HepG2 (cell line): Measurements from ENCODE around the gene EI24. TPM values are rescaled to one million over a fixed set of nuclear protein-coding genes. Genes with fewer than 3 reads are reported as not detected.

Experiments used
- ATAC-seq: fragments of 200-7000 bp; cut with Tn5 transposase; 3 replicates; pipeline ENCODE4 v1.9.1; 2020; ENCODE audit warnings: mild to moderate bottlenecking, moderate library complexity
- BruUV-seq: library from RNA; stranded (reverse); fragments of 400-500 nt; replicated peaks from 2 replicates; lab custom pipeline; 2021; lab: Mats Ljungman, UMichigan
- CTCF ChIA-PET: fragments of 300-600 bp; formaldehyde crosslinking; extraction: SDS; loops from one replicate; lab custom pipeline; 2021; ENCODE audit warnings: low total read pairs, inconsistent platforms, low intra/inter-chr PET ratio; lab: Yijun Ruan, JAX
- POLR2A ChIA-PET: fragments of 350-600 bp; sonication (Branson Sonifier 250); formaldehyde crosslinking; loops from one replicate; lab custom pipeline; 2020; ENCODE audit warnings: antibody characterized with exemption, inconsistent platforms; lab: Yijun Ruan, JAX
- DNase-seq: peaks from one replicate; pipeline ENCODE4 v3.0.0-alpha.2; 2015; ENCODE audit warnings: low spot score
- FAIRE-seq: peaks from 3 replicates; lab custom pipeline; 2011; peaks lifted over from hg19 to GRCh38; lab: Jason Lieb, UNC
- H2AFZ ChIP-seq: one replicate; pipeline ENCODE4 v1.6.1; 2011; ENCODE audit warnings: low read length, inconsistent platforms
- H3K27ac ChIP-seq: fragments of 300-600 bp; 3 replicates; pipeline ENCODE4 v1.8.0; 2011; ENCODE audit warnings: mixed run types, mild to moderate bottlenecking, mixed read lengths, low read length, inconsistent platforms; ENCODE audit not compliant: insufficient read depth; ENCODE audit errors: extremely low read length
- H3K27me3 ChIP-seq, 2 experiments: fragments of 200-600 bp in 1 of 2; 2 replicates in 1 of 2; 3 replicates in 1 of 2; pipeline versions ENCODE4 v1.6.0 to v1.8.0; 2011; ENCODE audit warnings: low read length in 2 of 2, mild to moderate bottlenecking in 2 of 2, moderate library complexity in 2 of 2, inconsistent platforms in 1 of 2; ENCODE audit not compliant: insufficient read depth in 2 of 2, control insufficient read depth in 1 of 2
- H3K36me3 ChIP-seq, 2 experiments: fragments of 200-600 bp in 1 of 2; replicated peaks in 1 of 2; 2 replicates in 1 of 2; 3 replicates in 1 of 2; pipeline versions ENCODE4 v1.5.1 to v1.8.0; 2011; ENCODE audit warnings: low read length in 2 of 2, inconsistent platforms in 1 of 2; ENCODE audit not compliant: insufficient read depth in 2 of 2, control insufficient read depth in 1 of 2
- H3K4me1 ChIP-seq: 2 replicates; pipeline ENCODE4 v1.5.1; 2012; ENCODE audit warnings: low read length, inconsistent platforms; ENCODE audit not compliant: insufficient read depth
- H3K4me2 ChIP-seq: 2 replicates; pipeline ENCODE4 v1.6.0; 2011; ENCODE audit warnings: low read depth, low read length, inconsistent platforms
- H3K4me3 ChIP-seq, 3 experiments: fragments of 200-600 bp in 1 of 3; sonication (generic), shearing (Covaris generic) in 1 of 3; replicated peaks in 1 of 3; 2 replicates each; pipeline ENCODE4 v1.5.1; 2011 to 2016; ENCODE audit warnings: low read length in 3 of 3, inconsistent platforms in 2 of 3, low read depth in 2 of 3, mild to moderate bottlenecking in 2 of 3, control low read depth in 1 of 3, mixed read lengths in 1 of 3; ENCODE audit not compliant: insufficient read depth in 1 of 3
- H3K79me2 ChIP-seq: one replicate; pipeline ENCODE4 v1.6.1; 2011; ENCODE audit warnings: low read length, inconsistent platforms; ENCODE audit not compliant: insufficient read depth
- H3K9ac ChIP-seq: 2 replicates; pipeline ENCODE4 v1.6.0; 2011; ENCODE audit warnings: mild to moderate bottlenecking, low read depth, low read length, inconsistent platforms; ENCODE audit not compliant: insufficient read depth
- H3K9me3 ChIP-seq: 2 replicates; pipeline ENCODE4 v1.5.1; 2012; ENCODE audit warnings: mild to moderate bottlenecking, low read length
- H4K20me1 ChIP-seq: 2 replicates; pipeline ENCODE4 v1.6.0; 2011; ENCODE audit warnings: inconsistent platforms, mild to moderate bottlenecking, low read length, moderate library complexity; ENCODE audit not compliant: insufficient read depth
- BHLHE40 ChIP-seq: IDR thresholded peaks from 2 replicates; pipeline ENCODE4 v1.6.1; 2011; ENCODE audit warnings: low read length, improper control_type of control experiment
- NFYB ChIP-seq: sonication (generic); formaldehyde crosslinking; IDR thresholded peaks from 2 replicates; pipeline ENCODE4 v1.4.0; 2020; ENCODE audit warnings: missing genetic modification reagents
- PAX8 ChIP-seq: sonication (generic); formaldehyde crosslinking; IDR thresholded peaks from 2 replicates; pipeline ENCODE4 v1.8.0; 2022; ENCODE audit warnings: mild to moderate bottlenecking, missing genetic modification reagents, borderline replicate concordance
- PBX2 ChIP-seq: IDR thresholded peaks from 2 replicates; pipeline ENCODE4 v1.6.1; 2016; ENCODE audit warnings: control low read depth
- SMARCC2 ChIP-seq: fragments of 450-650 bp; IDR thresholded peaks from 2 replicates; pipeline ENCODE4 v1.6.1; 2017; ENCODE audit warnings: antibody characterized with exemption, mild to moderate bottlenecking
- SRF ChIP-seq: IDR thresholded peaks from 2 replicates; pipeline ENCODE4 v1.6.1; 2011; ENCODE audit warnings: mild to moderate bottlenecking, low read depth, low read length, moderate library complexity
- ZNF451 ChIP-seq: sonication (generic); formaldehyde crosslinking; IDR thresholded peaks from 2 replicates; pipeline ENCODE4 v1.5.0; 2020; ENCODE audit warnings: mild to moderate bottlenecking, missing genetic modification reagents
- ZNF503 ChIP-seq: sonication (generic); formaldehyde crosslinking; IDR thresholded peaks from 2 replicates; pipeline ENCODE4 v1.4.0; 2020; ENCODE audit warnings: missing genetic modification reagents
- ZNF546 ChIP-seq: sonication (generic); formaldehyde crosslinking; conservative IDR thresholded peaks from 2 replicates; pipeline ENCODE4 v1.8.1; 2023; ENCODE audit warnings: mild to moderate bottlenecking, missing genetic modification reagents
- ZNF574 ChIP-seq: sonication (generic); formaldehyde crosslinking; IDR thresholded peaks from 2 replicates; pipeline ENCODE4 v1.4.0; 2020; ENCODE audit warnings: missing genetic modification reagents
- ZNF646 ChIP-seq: sonication (generic); formaldehyde crosslinking; IDR thresholded peaks from 2 replicates; pipeline ENCODE4 v1.9.0; 2021; ENCODE audit warnings: mild to moderate bottlenecking, missing genetic modification reagents
- ZSCAN22 ChIP-seq: sonication (generic); formaldehyde crosslinking; IDR thresholded peaks from 2 replicates; pipeline ENCODE4 v1.4.0; 2020; ENCODE audit warnings: mild to moderate bottlenecking, missing genetic modification reagents
- WGBS: methylation state at CpG from one replicate; pipeline ENCODE4 v1.1.6; 2017; ENCODE audit warnings: low lambda C conversion rate; 5-methylcytosine and 5-hydroxymethylcytosine counted together
- in situ Hi-C: cut with HindIII; loops from 2 replicates; pipeline ENCODE4 v1.10.0; 2017; ENCODE audit warnings: low pct_unique_long_range_greater_than_20kb; ENCODE audit not compliant: extremely low pct_ligation_motif_present
- intact Hi-C: fragments of 100-400 bp; cut with micrococcal nuclease; formaldehyde crosslinking; loops from one replicate; pipeline ENCODE4 v1.10.0; 2022; ENCODE audit not compliant: unreplicated experiment
- polyA plus RNA-seq, 8 experiments: library from polyadenylated mRNA; depleted of rRNA in 3 of 8; stranded (reverse) in 7 of 8; unstranded in 1 of 8; fragments of >200 nt; fragmentation: Illumina TruSeq in 4 of 8; extraction: Trizol in 4 of 8; gene quantifications; 2 replicates each; pipeline versions ENCODE4 v1.2.1 to v1.2.3, GENCODE V29; 2011 to 2016; ENCODE audit warnings: low read depth in 4 of 8, missing spikeins in 1 of 8, mixed read lengths in 1 of 8; ENCODE audit not compliant: insufficient read depth in 1 of 8
- total RNA-seq, 5 experiments: library from RNA; depleted of rRNA; stranded (reverse); fragments of >200 nt; fragmentation: Illumina TruSeq; extraction: Trizol; gene quantifications; 2 replicates each; pipeline ENCODE4 v1.2.3, GENCODE V29; 2016; ENCODE audit warnings: low read depth in 1 of 5

The EI24 gene
- total and polyA plus RNA-seq, 2 of the 13 experiments (the other 11 are each of a cell fraction or from before 2014, with no cell fraction given): 84.7 to 126 TPM

GRCh38 chr11:125562430-125562829 lies 6.8 kb upstream of the EI24 start:
- Histone ChIP-seq H3K4me1 (peaks cover 35% of the 10 kb centered on the region), H3K4me2 (peak overlapping the region; percentile 43), H4K20me1 (no peaks in the 10 kb centered on the region), H3K4me3 (no peak overlapping the region)
- TF ChIP-seq SRF (peak; percentile 82; the same call in 1 of the 2 replicates), PBX2 (CRISPR knock-in tag) (peak; percentile 75), BHLHE40 (no peak), SMARCC2 (no peak), PAX8 (CRISPR knock-in tag) (no peak), ZNF451 (CRISPR knock-in tag) (no peak), ZNF574 (CRISPR knock-in tag) (no peak), ZNF546 (CRISPR knock-in tag) (no peak), NFYB (peak; percentile 40; the same call in 1 of the 2 replicates), ZNF646 (CRISPR knock-in tag) (no peak), ZSCAN22 (no peak), ZNF503 (CRISPR knock-in tag) (no peak)
- TF ChIP-seq, all 625 proteins: peak for 3
- whole genome bisulfite sequencing: 13% methylated on average over 4 of the region's 4 CpGs
- Histone ChIP-seq H3K9me3 (no peaks in the 10 kb centered on the region), H3K27ac (no peak overlapping the region), H3K36me3 (no peaks in the 10 kb centered on the region), H3K79me2 (no peaks in the 10 kb centered on the region), H3K9ac (no peak overlapping the region), H2AFZ (no peak overlapping the region), H3K27me3 (no peaks in the 10 kb centered on the region)
- intact Hi-C loops: no loop called here
- FAIRE-seq: no peak
- in situ Hi-C loops: no loop called here
- no peak for DNase-seq
- no TSS peak for BruUV-seq
- ChIA-PET CTCF (no interaction called here), POLR2A (no interaction called here)
- ATAC-seq: peak; percentile 66
